Measurements from ENCODE around the gene PLEKHA3. TPM values are rescaled to one million over a fixed set of nuclear protein-coding genes. Genes with fewer than 3 reads are reported as not detected.

PLEKHA3 gene
- total RNA-seq, 1 donor: 17.6 TPM

DNA sequence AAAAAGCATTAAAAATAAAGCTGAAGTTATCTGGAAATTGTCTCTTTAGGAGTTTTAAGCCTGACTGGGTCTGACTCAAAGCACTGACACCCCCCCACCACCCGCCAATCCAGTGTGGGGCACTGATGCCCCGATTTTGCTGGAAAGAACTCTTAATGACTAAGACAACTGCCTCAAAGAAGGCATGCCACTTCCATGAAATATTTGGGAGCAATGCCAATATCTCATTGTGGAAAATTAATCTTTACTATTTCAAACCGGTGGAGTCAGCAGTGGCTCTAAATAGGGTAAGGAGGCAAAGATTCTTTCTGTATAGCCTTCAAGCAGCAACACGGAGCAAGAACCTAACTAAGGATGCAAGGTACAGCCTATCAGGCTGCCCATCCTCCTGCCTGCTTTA lies 6.3 kb upstream of the PLEKHA3 start:
- H3K9me3 ChIP-seq (ENCODE audit: low read depth, low read length): no peaks in the 10 kb centered on the region
- no peaks in the 10 kb centered on the region for H3K27me3 ChIP-seq (ENCODE audit: insufficient read depth, low read length)
- no peak overlapping the region for H3K4me3 ChIP-seq (ENCODE audit: low read length)
- peaks cover 7% of the 10 kb centered on the region for H3K4me1 ChIP-seq (ENCODE audit: insufficient read depth, low read length)

DNA sequence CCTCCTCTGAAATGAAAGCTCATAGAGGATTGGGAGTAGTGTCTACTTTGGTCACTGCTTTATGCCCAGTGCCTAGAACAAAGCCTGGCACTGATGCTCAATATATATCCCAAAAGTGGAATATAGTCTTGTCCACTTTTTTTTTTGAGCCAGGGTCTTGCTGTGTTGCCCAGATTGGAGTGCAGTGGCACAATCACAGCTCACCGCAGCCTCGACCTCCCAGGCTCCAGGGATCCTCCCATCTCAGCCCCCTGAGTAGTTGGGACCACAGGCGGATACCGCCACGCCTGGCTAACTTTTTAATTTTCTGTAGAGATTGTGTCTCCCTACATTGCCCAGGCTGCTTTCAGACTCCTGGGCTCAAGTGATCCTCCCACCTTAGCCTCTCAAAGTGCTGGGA lies 5.7 kb upstream of the PLEKHA3 start:
- no peak overlapping the region for H3K4me3 ChIP-seq (ENCODE audit: low read length)
- no peaks in the 10 kb centered on the region for H3K27me3 ChIP-seq (ENCODE audit: insufficient read depth, low read length)
- H3K4me1 ChIP-seq (ENCODE audit: insufficient read depth, low read length): peaks cover 13% of the 10 kb centered on the region
- no peaks in the 10 kb centered on the region for H3K9me3 ChIP-seq (ENCODE audit: low read depth, low read length)

DNA sequence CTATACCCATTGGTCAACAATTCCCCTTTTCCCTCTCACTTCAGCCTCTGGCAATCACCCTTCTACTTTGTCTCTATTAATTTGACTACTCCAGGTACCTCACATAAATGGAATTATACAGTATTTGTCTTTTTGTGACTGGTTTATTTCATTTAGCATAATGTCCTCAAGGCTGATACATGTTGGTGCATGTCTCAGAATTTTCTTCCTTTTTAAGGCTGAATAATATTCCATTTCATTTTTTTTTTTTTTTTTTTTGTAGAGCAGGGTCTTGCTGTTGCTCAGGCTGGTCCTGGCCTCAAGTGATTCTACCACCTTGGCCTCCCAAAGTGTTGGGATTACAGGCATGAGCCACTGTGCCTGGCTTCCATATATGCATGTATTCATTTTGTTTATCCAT lies 3.8 kb upstream of the PLEKHA3 start:
- no peaks in the 10 kb centered on the region for H3K9me3 ChIP-seq (ENCODE audit: low read depth, low read length)
- H3K27me3 ChIP-seq (ENCODE audit: insufficient read depth, low read length): no peaks in the 10 kb centered on the region
- no peak overlapping the region for H3K4me3 ChIP-seq (ENCODE audit: low read length)
- H3K4me1 ChIP-seq (ENCODE audit: insufficient read depth, low read length): peaks cover 25% of the 10 kb centered on the region

GRCh38 chr2:178477443-178478129 lies 2.7 kb upstream of the PLEKHA3 start:
- no peaks in the 10 kb centered on the region for H3K9me3 ChIP-seq (ENCODE audit: low read depth, low read length)
- peaks cover 36% of the 10 kb centered on the region for H3K4me1 ChIP-seq (ENCODE audit: insufficient read depth, low read length)
- H3K4me3 ChIP-seq (ENCODE audit: low read length): peak overlapping the region; percentile 87
- no peaks in the 10 kb centered on the region for H3K27me3 ChIP-seq (ENCODE audit: insufficient read depth, low read length)

DNA sequence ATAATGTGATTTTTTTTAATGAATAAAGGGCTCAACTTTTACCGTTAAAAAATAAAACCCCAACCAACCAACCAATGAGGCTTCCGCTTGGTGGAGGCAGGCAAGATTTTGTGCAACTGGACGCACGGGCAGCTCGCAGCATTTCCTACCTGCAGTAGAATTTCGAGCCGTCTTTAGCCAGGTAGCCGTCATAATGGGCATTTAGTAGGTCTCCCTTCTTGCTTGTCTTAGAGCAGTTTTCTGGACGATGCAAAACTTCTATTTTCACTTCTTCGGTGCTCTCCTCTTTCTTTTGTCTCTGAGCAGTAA lies 2.2 kb upstream of the PLEKHA3 start:
- Histone ChIP-seq H3K27me3 (ENCODE audit: insufficient read depth, low read length) (no peaks in the 10 kb centered on the region), H3K4me3 (ENCODE audit: low read length) (peak overlapping the region; percentile 87), H3K4me1 (ENCODE audit: insufficient read depth, low read length) (peaks cover 41% of the 10 kb centered on the region), H3K9me3 (ENCODE audit: low read depth, low read length) (no peaks in the 10 kb centered on the region)

- Histone ChIP-seq H3K4me1 (ENCODE audit: insufficient read depth, low read length) (peaks cover 42% of the 10 kb centered on the region), H3K27me3 (ENCODE audit: insufficient read depth, low read length) (no peaks in the 10 kb centered on the region), H3K4me3 (ENCODE audit: low read length) (peak within 1 kb of the TSS; percentile 87), H3K9me3 (ENCODE audit: low read depth, low read length) (no peaks in the 10 kb centered on the region)
Measured at GRCh38 chr2:178478439-178479274, 1.6 kb upstream of the PLEKHA3 start, which contains the start of gene FKBP7. Gene FKBP7, minus strand, starts transcription at chr2:178478600. Its CDS starts 101 bp downstream, at chr2:178478499.

DNA sequence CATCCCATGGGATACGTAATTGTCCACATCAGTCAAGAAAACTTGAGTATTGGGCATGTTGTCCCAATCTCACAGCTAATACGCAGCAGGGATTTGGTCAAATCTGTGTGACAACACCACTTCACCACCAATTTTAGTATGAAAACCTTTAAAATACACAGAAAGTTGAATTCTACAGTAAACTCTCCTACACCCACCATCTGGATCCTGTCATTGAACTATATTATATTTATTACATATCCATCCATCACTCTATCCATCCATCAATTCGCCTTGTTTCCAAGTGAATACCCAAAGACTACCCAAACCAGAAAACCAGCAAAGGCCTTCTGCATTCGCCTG lies 1.0 kb upstream of the PLEKHA3 start:
- no peaks in the 10 kb centered on the region for H3K9me3 ChIP-seq (ENCODE audit: low read depth, low read length)
- H3K4me1 ChIP-seq (ENCODE audit: insufficient read depth, low read length): peaks cover 42% of the 10 kb centered on the region
- no peaks in the 10 kb centered on the region for H3K27me3 ChIP-seq (ENCODE audit: insufficient read depth, low read length)
- peak overlapping the region; percentile 87 for H3K4me3 ChIP-seq (ENCODE audit: low read length)

DNA sequence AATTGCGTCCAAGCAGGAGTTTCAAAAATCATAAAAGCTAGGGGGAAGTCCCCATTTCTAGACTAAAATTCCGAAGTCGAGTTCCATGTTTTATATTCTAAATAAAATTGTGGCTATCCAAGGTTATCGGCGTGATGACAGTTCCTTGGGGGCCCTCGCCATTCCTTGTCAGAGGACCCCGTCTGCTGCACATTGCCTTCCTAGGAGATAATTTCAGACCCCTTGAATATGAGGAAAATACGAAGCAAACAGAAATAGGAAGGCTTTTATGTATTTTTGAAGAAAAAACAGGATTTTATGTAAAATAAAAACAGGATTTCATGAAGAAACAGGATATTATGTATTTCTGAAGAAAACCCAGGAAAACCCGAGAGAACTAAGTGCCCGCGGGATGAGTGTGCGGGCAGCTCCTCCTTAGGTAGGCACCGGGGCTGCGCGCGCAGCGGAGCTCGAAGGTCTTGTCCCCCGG lies 465 bp upstream of the PLEKHA3 start:
- Histone ChIP-seq H3K4me3 (ENCODE audit: low read length) (peak overlapping the region; percentile 59), H3K9me3 (ENCODE audit: low read depth, low read length) (no peaks in the 10 kb centered on the region), H3K27me3 (ENCODE audit: insufficient read depth, low read length) (no peaks in the 10 kb centered on the region), H3K4me1 (ENCODE audit: insufficient read depth, low read length) (peaks cover 42% of the 10 kb centered on the region)

DNA sequence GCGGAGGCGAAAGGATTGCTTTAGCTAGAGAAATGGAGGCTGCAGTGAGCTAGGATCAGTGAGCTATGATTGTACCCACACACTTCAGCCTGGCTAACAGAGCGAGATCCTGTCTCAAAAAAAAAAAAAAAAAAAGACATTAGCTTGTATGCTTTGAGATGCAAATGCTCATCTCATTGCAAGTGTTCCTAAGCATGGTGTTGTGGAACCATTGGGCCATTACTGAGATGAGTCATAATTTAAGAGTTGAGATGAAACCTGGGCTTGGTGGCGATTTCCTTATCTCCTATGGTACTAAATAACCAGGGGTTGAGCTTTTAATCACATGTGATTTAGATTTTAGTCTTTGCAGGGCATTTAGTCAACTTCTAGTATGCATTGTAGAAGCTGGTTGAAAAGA lies 2.2 kb downstream of the PLEKHA3 start:
- Histone ChIP-seq H3K4me1 (ENCODE audit: insufficient read depth, low read length) (peaks cover 42% of the 10 kb centered on the region), H3K9me3 (ENCODE audit: low read depth, low read length) (no peaks in the 10 kb centered on the region), H3K27me3 (ENCODE audit: insufficient read depth, low read length) (no peaks in the 10 kb centered on the region), H3K4me3 (ENCODE audit: low read length) (no peak overlapping the region)

DNA sequence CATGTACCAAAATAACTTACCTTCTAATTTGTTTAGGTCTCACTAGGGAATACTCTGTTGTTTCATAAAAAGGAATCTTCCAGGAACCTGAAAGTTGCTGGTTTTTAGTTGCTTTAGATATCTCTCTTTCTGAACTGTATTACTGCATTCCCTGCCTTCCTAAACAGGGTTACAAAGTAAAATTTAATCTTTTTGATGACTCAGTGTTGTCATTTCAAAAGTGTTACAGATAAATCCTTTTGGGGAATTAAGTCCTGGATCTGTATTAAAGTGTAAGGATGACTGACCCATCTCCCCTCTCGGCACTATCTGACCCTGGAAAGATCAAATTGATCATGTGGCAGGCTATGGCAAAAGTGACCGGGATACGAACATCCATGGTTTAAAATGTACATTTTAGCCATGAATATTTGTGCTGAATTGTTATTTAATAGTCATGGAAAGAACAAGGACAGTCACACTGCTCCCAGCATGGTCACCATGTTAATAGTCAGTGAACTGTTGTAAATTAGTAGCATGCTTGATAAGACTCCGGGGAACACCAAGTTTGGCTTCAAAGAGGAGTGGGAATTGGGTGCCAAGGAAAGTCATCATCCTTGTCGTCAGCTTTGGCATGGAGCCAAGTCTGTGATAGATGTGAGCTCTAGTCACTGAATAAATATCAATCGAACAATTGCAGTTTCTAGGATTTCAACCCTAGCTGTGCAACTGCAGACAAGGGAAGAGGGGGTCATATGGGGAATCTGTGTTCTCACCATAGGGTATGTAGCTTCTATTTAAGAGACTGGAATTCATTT lies 4.2 kb downstream of the PLEKHA3 start:
- Histone ChIP-seq H3K27me3 (ENCODE audit: insufficient read depth, low read length) (no peaks in the 10 kb centered on the region), H3K4me1 (ENCODE audit: insufficient read depth, low read length) (peaks cover 30% of the 10 kb centered on the region), H3K9me3 (ENCODE audit: low read depth, low read length) (no peaks in the 10 kb centered on the region), H3K4me3 (ENCODE audit: low read length) (no peak overlapping the region)

GRCh38 chr2:178485356-178485755 lies 5.1 kb downstream of the PLEKHA3 start:
- H3K4me1 ChIP-seq (ENCODE audit: insufficient read depth, low read length): peaks cover 23% of the 10 kb centered on the region
- no peaks in the 10 kb centered on the region for H3K27me3 ChIP-seq (ENCODE audit: insufficient read depth, low read length)
- H3K4me3 ChIP-seq (ENCODE audit: low read length): no peak overlapping the region
- no peaks in the 10 kb centered on the region for H3K9me3 ChIP-seq (ENCODE audit: low read depth, low read length)

DNA sequence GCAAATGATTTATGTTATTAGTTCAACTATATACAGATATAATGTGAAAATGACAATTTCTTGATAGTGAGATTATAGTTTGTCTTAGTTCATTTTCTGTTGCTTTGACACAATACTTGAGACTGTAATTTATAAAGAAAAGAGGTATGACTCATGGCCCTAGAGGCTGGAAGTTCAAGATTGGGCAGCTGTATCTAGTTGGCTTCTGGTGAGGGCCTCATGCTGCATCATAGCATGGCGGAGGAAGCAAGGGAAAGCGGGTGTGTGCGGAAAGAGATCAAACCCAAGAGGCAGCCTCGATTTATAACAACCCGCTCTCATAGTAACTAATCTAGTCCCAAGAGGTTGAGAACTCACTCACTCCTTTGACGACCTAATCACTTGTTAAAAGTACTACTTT lies 11.4 kb downstream of the PLEKHA3 start:
- H3K9me3 ChIP-seq (ENCODE audit: low read depth, low read length): no peaks in the 10 kb centered on the region
- no peak overlapping the region for H3K4me3 ChIP-seq (ENCODE audit: low read length)
- H3K4me1 ChIP-seq (ENCODE audit: insufficient read depth, low read length): no peaks in the 10 kb centered on the region
- H3K27me3 ChIP-seq (ENCODE audit: insufficient read depth, low read length): no peaks in the 10 kb centered on the region

GRCh38 chr2:178496049-178496448 lies 15.8 kb downstream of the PLEKHA3 start:
- Histone ChIP-seq H3K4me1 (ENCODE audit: insufficient read depth, low read length) (no peaks in the 10 kb centered on the region), H3K27me3 (ENCODE audit: insufficient read depth, low read length) (no peaks in the 10 kb centered on the region)

DNA sequence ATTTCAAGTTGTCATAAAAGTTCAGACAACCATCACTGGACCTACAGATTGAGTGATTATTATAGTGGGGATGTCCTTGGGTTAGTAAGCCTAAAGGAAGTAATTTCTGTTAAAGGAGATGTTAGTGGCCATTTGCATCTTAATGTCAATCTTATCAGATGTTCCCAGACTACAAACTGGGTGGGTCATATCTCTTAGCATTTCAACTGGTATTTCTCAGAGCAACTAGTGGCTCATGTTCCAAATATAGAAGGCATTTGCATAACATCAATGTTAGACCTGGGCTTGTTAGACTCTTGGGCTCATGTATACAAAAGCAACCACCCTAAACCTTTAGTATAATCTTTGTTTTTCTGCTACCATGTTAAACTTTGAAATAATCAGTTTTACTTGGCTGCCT lies 17.9 kb downstream of the PLEKHA3 start:
- Histone ChIP-seq H3K9me3 (ENCODE audit: low read depth, low read length) (no peaks in the 10 kb centered on the region), H3K4me1 (ENCODE audit: insufficient read depth, low read length) (no peaks in the 10 kb centered on the region), H3K4me3 (ENCODE audit: low read length) (no peak overlapping the region), H3K27me3 (ENCODE audit: insufficient read depth, low read length) (no peaks in the 10 kb centered on the region)

More at GRCh38 chr2:178496049-178496448, 15.8 kb downstream of the PLEKHA3 start:
- Histone ChIP-seq H3K9me3 (ENCODE audit: low read depth, low read length) (no peaks in the 10 kb centered on the region), H3K4me3 (ENCODE audit: low read length) (no peak overlapping the region)

DNA sequence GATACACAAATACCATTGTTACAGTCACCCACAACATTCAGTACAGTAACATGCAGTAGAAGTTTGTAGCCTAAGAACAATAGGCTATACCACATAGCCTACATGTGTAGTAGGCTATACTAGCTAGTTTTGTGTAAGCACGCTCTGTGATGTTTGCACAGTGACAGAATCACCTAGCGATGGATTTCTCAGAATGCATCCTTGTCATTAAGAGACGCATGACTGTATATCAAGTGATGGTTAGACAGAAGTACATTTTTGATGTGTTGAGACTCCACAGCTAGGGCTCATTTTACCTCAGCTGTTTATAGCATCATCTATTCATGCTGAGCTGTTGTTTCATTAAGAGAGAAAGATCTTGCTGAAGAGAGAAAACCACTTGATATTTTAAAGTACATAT lies 19.4 kb downstream of the PLEKHA3 start:
- Histone ChIP-seq H3K9me3 (ENCODE audit: low read depth, low read length) (no peaks in the 10 kb centered on the region), H3K4me1 (ENCODE audit: insufficient read depth, low read length) (no peaks in the 10 kb centered on the region), H3K4me3 (ENCODE audit: low read length) (no peak overlapping the region), H3K27me3 (ENCODE audit: insufficient read depth, low read length) (no peaks in the 10 kb centered on the region)

Data from mononuclear cell (primary cell).